Neuron (in vitro differentiated cells): ENCODE measurements around the gene SERINC2.

Source experiments
- H2AFZ ChIP-seq: one replicate; pipeline ENCODE4 v1.6.1; 2013; ENCODE audit warnings: low read depth, mild to moderate bottlenecking, inconsistent platforms, low read length, moderate library complexity
- H3K27me3 ChIP-seq: one replicate; pipeline ENCODE4 v1.6.1; 2013; ENCODE audit warnings: low read length; ENCODE audit not compliant: insufficient read depth
- H3K36me3 ChIP-seq: one replicate; pipeline ENCODE4 v1.6.1; 2013; ENCODE audit warnings: low read length; ENCODE audit not compliant: insufficient read depth
- H3K4me1 ChIP-seq: one replicate; pipeline ENCODE4 v1.6.1; 2013; ENCODE audit warnings: low read length; ENCODE audit not compliant: insufficient read depth
- H3K4me3 ChIP-seq: 2 replicates; pipeline ENCODE4 v1.5.1; 2013; ENCODE audit warnings: mild to moderate bottlenecking, low read length, moderate library complexity
- H3K9me3 ChIP-seq: one replicate; pipeline ENCODE4 v1.6.1; 2013; ENCODE audit warnings: low read length

The SERINC2 gene

GRCh38 chr1:31412205-31412604, 808 bp upstream of the SERINC2 start:
- Histone ChIP-seq H3K4me3 (peak overlapping the region; percentile 98), H3K4me1 (peaks cover 28% of the 10 kb centered on the region), H2AFZ (no peak overlapping the region), H3K9me3 (no peaks in the 10 kb centered on the region), H3K36me3 (no peaks in the 10 kb centered on the region), H3K27me3 (no peaks in the 10 kb centered on the region)

GRCh38 chr1:31413405-31414001, 490 bp downstream of the SERINC2 start:
- no peaks in the 10 kb centered on the region for H3K9me3 ChIP-seq
- no peaks in the 10 kb centered on the region for H3K36me3 ChIP-seq
- peak overlapping the region; percentile 70 for H2AFZ ChIP-seq
- peak overlapping the region; percentile 98 for H3K4me3 ChIP-seq
- H3K4me1 ChIP-seq: peaks cover 32% of the 10 kb centered on the region
- no peaks in the 10 kb centered on the region for H3K27me3 ChIP-seq

GRCh38 chr1:31414980-31415370, 2.0 kb downstream of the SERINC2 start:
- Histone ChIP-seq H3K9me3 (no peaks in the 10 kb centered on the region), H3K36me3 (no peaks in the 10 kb centered on the region), H2AFZ (no peak overlapping the region), H3K4me1 (peaks cover 27% of the 10 kb centered on the region), H3K4me3 (peak overlapping the region; percentile 98), H3K27me3 (no peaks in the 10 kb centered on the region)

GRCh38 chr1:31415658-31416057, 2.6 kb downstream of the SERINC2 start:
- Histone ChIP-seq H3K36me3 (no peaks in the 10 kb centered on the region), H2AFZ (no peak overlapping the region), H3K9me3 (no peaks in the 10 kb centered on the region), H3K27me3 (no peaks in the 10 kb centered on the region), H3K4me3 (no peak overlapping the region), H3K4me1 (peaks cover 23% of the 10 kb centered on the region)

GRCh38 chr1:31416101-31416736, 3.2 kb downstream of the SERINC2 start:
- no peaks in the 10 kb centered on the region for H3K9me3 ChIP-seq
- H2AFZ ChIP-seq: no peak overlapping the region
- peaks cover 26% of the 10 kb centered on the region for H3K4me1 ChIP-seq
- H3K27me3 ChIP-seq: no peaks in the 10 kb centered on the region
- H3K36me3 ChIP-seq: no peaks in the 10 kb centered on the region
- no peak overlapping the region for H3K4me3 ChIP-seq

- Histone ChIP-seq H3K4me3 (no peak overlapping the region), H3K36me3 (no peaks in the 10 kb centered on the region), H2AFZ (no peak overlapping the region), H3K27me3 (no peaks in the 10 kb centered on the region), H3K4me1 (peaks cover 31% of the 10 kb centered on the region), H3K9me3 (no peaks in the 10 kb centered on the region)
Measured at GRCh38 chr1:31417148-31417547, 4.1 kb downstream of the SERINC2 start.

- Histone ChIP-seq H3K4me3 (no peak overlapping the region), H3K27me3 (no peaks in the 10 kb centered on the region), H2AFZ (no peak overlapping the region), H3K9me3 (no peaks in the 10 kb centered on the region), H3K36me3 (no peaks in the 10 kb centered on the region), H3K4me1 (peaks cover 31% of the 10 kb centered on the region)
Measured at GRCh38 chr1:31418626-31419323, 5.8 kb downstream of the SERINC2 start.

GRCh38 chr1:31420716-31421115, 7.7 kb downstream of the SERINC2 start:
- Histone ChIP-seq H3K4me1 (peaks cover 20% of the 10 kb centered on the region), H3K9me3 (no peaks in the 10 kb centered on the region), H3K4me3 (no peak overlapping the region), H3K36me3 (no peaks in the 10 kb centered on the region), H3K27me3 (no peaks in the 10 kb centered on the region), H2AFZ (no peak overlapping the region)

- Histone ChIP-seq H2AFZ (no peak overlapping the region), H3K4me3 (no peak overlapping the region), H3K36me3 (peaks cover 3% of the 10 kb centered on the region), H3K9me3 (no peaks in the 10 kb centered on the region), H3K4me1 (peaks cover 20% of the 10 kb centered on the region), H3K27me3 (no peaks in the 10 kb centered on the region)
Measured at GRCh38 chr1:31421371-31422040, 8.5 kb downstream of the SERINC2 start.

GRCh38 chr1:31422505-31423319, 9.7 kb downstream of the SERINC2 start:
- no peaks in the 10 kb centered on the region for H3K9me3 ChIP-seq
- no peak overlapping the region for H3K4me3 ChIP-seq
- no peaks in the 10 kb centered on the region for H3K27me3 ChIP-seq
- peaks cover 8% of the 10 kb centered on the region for H3K36me3 ChIP-seq
- peaks cover 12% of the 10 kb centered on the region for H3K4me1 ChIP-seq
- H2AFZ ChIP-seq: no peak overlapping the region

GRCh38 chr1:31423418-31423947, 10.5 kb downstream of the SERINC2 start:
- Histone ChIP-seq H3K36me3 (peaks cover 8% of the 10 kb centered on the region), H2AFZ (no peak overlapping the region), H3K4me3 (no peak overlapping the region), H3K27me3 (no peaks in the 10 kb centered on the region), H3K4me1 (peaks cover 12% of the 10 kb centered on the region), H3K9me3 (no peaks in the 10 kb centered on the region)

GRCh38 chr1:31424568-31424967, 11.6 kb downstream of the SERINC2 start:
- H3K27me3 ChIP-seq: no peaks in the 10 kb centered on the region
- H3K36me3 ChIP-seq: peaks cover 12% of the 10 kb centered on the region
- no peak overlapping the region for H2AFZ ChIP-seq
- no peak overlapping the region for H3K4me3 ChIP-seq
- no peaks in the 10 kb centered on the region for H3K9me3 ChIP-seq
- H3K4me1 ChIP-seq: peaks cover 12% of the 10 kb centered on the region
